ENCODE measurements around the gene C20orf202. TPM values are rescaled to one million over a fixed set of nuclear protein-coding genes. Genes with fewer than 3 reads are reported as not detected.

C20orf202 gene
- 0.92 TPM for total RNA-seq (ENCODE audit: unreplicated experiment)
- long read RNA-seq, partial matches to known transcripts: 0 of 1 reads
- long read RNA-seq, other reads (novel, unspliced or antisense): 0 of 1 reads

GRCh38 chr20:1202762-1203504 is at the start of gene C20orf202:
TSS of gene C20orf202 (plus strand) at chr20:1203454. CDS start at chr20:1203586, 132 bp downstream.
- H3K4me3 Mint-ChIP-seq (ENCODE audit: unreplicated experiment): no peak within 1 kb of the TSS
- H3K36me3 Mint-ChIP-seq (ENCODE audit: low read depth, unreplicated experiment): no peaks in the 10 kb centered on the region
- H3K27ac Mint-ChIP-seq (ENCODE audit: unreplicated experiment): peak within 1 kb of the TSS; percentile 81
- peaks cover 28% of the 10 kb centered on the region for H3K4me1 Mint-ChIP-seq (ENCODE audit: unreplicated experiment)
- no peak for TF ChIP-seq CTCF (IDR thresholded peaks at IDR 0.05; ENCODE audit: unreplicated experiment)
- peaks cover 5% of the 10 kb centered on the region for H3K27me3 Mint-ChIP-seq (ENCODE audit: unreplicated experiment)
- H3K9me3 Mint-ChIP-seq (ENCODE audit: unreplicated experiment): no peaks in the 10 kb centered on the region
- no peak for DNase-seq (ENCODE audit: low spot score)

GRCh38 chr20:1154226-1154625 is 49.0 kb upstream of the C20orf202 start:
- peaks cover 34% of the 10 kb centered on the region for H3K4me1 Mint-ChIP-seq (ENCODE audit: unreplicated experiment)
- H3K27ac Mint-ChIP-seq (ENCODE audit: unreplicated experiment): no peak overlapping the region
- peaks cover 34% of the 10 kb centered on the region for H3K36me3 Mint-ChIP-seq (ENCODE audit: low read depth, unreplicated experiment)
- DNase-seq (ENCODE audit: low spot score): no peak
- H3K4me3 Mint-ChIP-seq (ENCODE audit: unreplicated experiment): no peak overlapping the region
- H3K9me3 Mint-ChIP-seq (ENCODE audit: unreplicated experiment): no peaks in the 10 kb centered on the region
- no peak for TF ChIP-seq CTCF (IDR thresholded peaks at IDR 0.05; ENCODE audit: unreplicated experiment)
- peaks cover 3% of the 10 kb centered on the region for H3K27me3 Mint-ChIP-seq (ENCODE audit: unreplicated experiment)

DNA sequence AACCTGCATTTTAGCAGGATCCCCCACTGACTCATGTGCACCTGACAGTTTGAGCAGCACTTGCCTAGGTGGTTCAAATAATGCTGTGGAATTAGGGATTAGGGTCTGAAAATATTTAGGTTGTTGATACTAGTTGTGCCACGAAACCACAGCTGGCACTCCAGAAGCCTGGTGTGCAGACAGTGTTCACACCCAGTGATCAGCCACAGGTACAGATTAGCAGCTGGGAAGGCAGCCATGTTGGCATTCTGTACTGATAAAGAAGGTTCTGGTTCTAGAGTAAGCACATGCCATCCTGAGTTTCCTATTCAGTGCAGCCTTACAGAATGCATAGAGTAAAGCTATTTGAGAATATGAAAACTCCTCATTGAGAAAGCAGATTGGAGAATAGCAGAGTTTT is 48.6 kb upstream of the C20orf202 start:
- Mint-ChIP-seq H3K4me1 (ENCODE audit: unreplicated experiment) (peaks cover 34% of the 10 kb centered on the region), H3K27ac (ENCODE audit: unreplicated experiment) (peak overlapping the region; percentile 28), H3K9me3 (ENCODE audit: unreplicated experiment) (no peaks in the 10 kb centered on the region), H3K27me3 (ENCODE audit: unreplicated experiment) (peaks cover 3% of the 10 kb centered on the region), H3K36me3 (ENCODE audit: low read depth, unreplicated experiment) (peaks cover 34% of the 10 kb centered on the region), H3K4me3 (ENCODE audit: unreplicated experiment) (no peak overlapping the region)
- no peak for TF ChIP-seq CTCF (IDR thresholded peaks at IDR 0.05; ENCODE audit: unreplicated experiment)
- DNase-seq (ENCODE audit: low spot score): no peak

- peaks cover 34% of the 10 kb centered on the region for H3K36me3 Mint-ChIP-seq (ENCODE audit: low read depth, unreplicated experiment)
- H3K4me1 Mint-ChIP-seq (ENCODE audit: unreplicated experiment): peaks cover 34% of the 10 kb centered on the region
- no peak for DNase-seq (ENCODE audit: low spot score)
- H3K27ac Mint-ChIP-seq (ENCODE audit: unreplicated experiment): peak overlapping the region; percentile 28
- TF ChIP-seq CTCF (IDR thresholded peaks at IDR 0.05; ENCODE audit: unreplicated experiment): no peak
- H3K4me3 Mint-ChIP-seq (ENCODE audit: unreplicated experiment): peak overlapping the region; percentile 14
- H3K27me3 Mint-ChIP-seq (ENCODE audit: unreplicated experiment): peaks cover 3% of the 10 kb centered on the region
- H3K9me3 Mint-ChIP-seq (ENCODE audit: unreplicated experiment): no peaks in the 10 kb centered on the region
Observed at GRCh38 chr20:1155342-1155741, 47.9 kb upstream of the C20orf202 start.

DNA sequence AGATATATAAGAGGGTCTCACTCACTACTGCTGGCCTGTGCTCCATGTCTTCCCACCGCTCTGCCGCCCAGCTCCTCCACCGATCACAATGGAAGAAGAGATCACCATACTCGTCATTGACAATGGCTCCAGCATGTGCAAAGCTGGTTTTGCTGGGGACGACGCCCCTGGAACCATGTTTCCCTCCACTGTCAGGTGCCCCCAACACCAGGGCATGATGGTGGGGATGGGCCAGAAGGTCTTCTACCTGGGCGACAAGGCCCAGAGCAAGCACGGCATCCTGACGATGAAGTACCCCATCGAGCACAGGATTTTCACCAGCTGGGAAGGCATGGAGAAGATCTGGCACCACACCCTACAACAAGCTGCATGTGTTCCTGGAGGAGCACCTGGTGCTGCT is 42.8 kb upstream of the C20orf202 start:
- H3K4me3 Mint-ChIP-seq (ENCODE audit: unreplicated experiment): no peak overlapping the region

More for the DNA sequence above, 42.8 kb upstream of the C20orf202 start:
- Mint-ChIP-seq H3K27ac (ENCODE audit: unreplicated experiment) (no peak overlapping the region), H3K36me3 (ENCODE audit: low read depth, unreplicated experiment) (peaks cover 50% of the 10 kb centered on the region), H3K27me3 (ENCODE audit: unreplicated experiment) (peaks cover 3% of the 10 kb centered on the region), H3K4me1 (ENCODE audit: unreplicated experiment) (peaks cover 13% of the 10 kb centered on the region), H3K9me3 (ENCODE audit: unreplicated experiment) (no peaks in the 10 kb centered on the region)
- no peak for DNase-seq (ENCODE audit: low spot score)
- TF ChIP-seq CTCF (IDR thresholded peaks at IDR 0.05; ENCODE audit: unreplicated experiment): no peak

Measured in endothelial cell (in vitro differentiated cells).